Caco-2 (cell line): ENCODE data around the gene KRTAP5-6. TPM values are rescaled to one million over a fixed set of nuclear protein-coding genes. Genes with fewer than 3 reads are reported as not detected.

Source experiments
- BruUV-seq: library from RNA; stranded (reverse); fragments of 400-500 nt; replicated peaks from 2 replicates; lab custom pipeline; 2021; lab: Mats Ljungman, UMichigan
- CTCF ChIA-PET: fragments of 300-600 bp; sonication (Branson Sonifier 250); formaldehyde crosslinking; loops from one replicate; lab custom pipeline; 2022; ENCODE audit warnings: antibody characterized with exemption; lab: Charles Lee
- POLR2A ChIA-PET: fragments of 300-600 bp; sonication (Branson Sonifier 250); formaldehyde crosslinking; loops from one replicate; lab custom pipeline; 2022; ENCODE audit warnings: antibody characterized with exemption; lab: Charles Lee
- DNase-seq, 2 experiments: peaks; one replicate each; pipeline versions ENCODE4 v3.0.0 to v3.0.0-alpha.2; 2020 to 2022
- H3K27me3 ChIP-seq: replicated peaks from 2 replicates; pipeline ENCODE4 v1.6.0; 2011; ENCODE audit warnings: low read length; ENCODE audit not compliant: control insufficient read depth, insufficient read depth
- H3K36me3 ChIP-seq: 2 replicates; pipeline ENCODE4 v1.5.1; 2011; ENCODE audit warnings: low read length; ENCODE audit not compliant: control insufficient read depth, insufficient read depth
- H3K4me1 ChIP-seq: fragments of 250-450 bp; sonication (Bioruptor Pico); 2 replicates; pipeline ENCODE4 v1.5.1; 2020; ENCODE audit warnings: mild to moderate bottlenecking
- H3K4me3 ChIP-seq: 2 replicates; pipeline ENCODE4 v1.5.1; 2011; ENCODE audit warnings: low read depth, mild to moderate bottlenecking, control low read depth, low read length
- H3K9me3 ChIP-seq: fragments of 250-450 bp; sonication (Bioruptor Pico); 2 replicates; pipeline ENCODE4 v1.5.1; 2020; ENCODE audit warnings: mild to moderate bottlenecking, moderate library complexity
- H3K27ac Mint-ChIP-seq: one replicate; pipeline ENCODE4 v1.8.0; 2022; ENCODE audit warnings: mixed read lengths; ENCODE audit not compliant: unreplicated experiment
- H3K27me3 Mint-ChIP-seq: one replicate; pipeline ENCODE4 v1.8.0; 2022; ENCODE audit warnings: mixed read lengths; ENCODE audit not compliant: insufficient read depth, unreplicated experiment
- H3K36me3 Mint-ChIP-seq: one replicate; pipeline ENCODE4 v1.8.0; 2022; ENCODE audit warnings: mild to moderate bottlenecking, mixed read lengths; ENCODE audit not compliant: insufficient read depth, unreplicated experiment
- H3K4me1 Mint-ChIP-seq: one replicate; pipeline ENCODE4 v1.8.0; 2022; ENCODE audit warnings: low read depth, mixed read lengths; ENCODE audit not compliant: unreplicated experiment
- H3K4me3 Mint-ChIP-seq: one replicate; pipeline ENCODE4 v1.8.0; 2022; ENCODE audit warnings: mild to moderate bottlenecking, moderate library complexity, mixed read lengths; ENCODE audit not compliant: unreplicated experiment
- H3K9me3 Mint-ChIP-seq: one replicate; pipeline ENCODE4 v1.8.0; 2022; ENCODE audit warnings: mixed read lengths; ENCODE audit not compliant: unreplicated experiment
- intact Hi-C: fragments of 100-400 bp; cut with micrococcal nuclease; formaldehyde crosslinking; loops from one replicate; pipeline ENCODE4 v1.10.0; 2022; ENCODE audit not compliant: unreplicated experiment
- total RNA-seq: library from RNA; stranded (reverse); gene quantifications from 2 replicates; pipeline ENCODE4 v1.2.3, GENCODE V29; 2022
- TF ChIP-seq, protein P1 (sequence below), 2 experiments: fragments of 200-600 bp in 1 of 2; IDR thresholded peaks; 1 replicate in 1 of 2; 2 replicates in 1 of 2; pipeline versions ENCODE4 v1.5.1 to v1.8.0; 2011 to 2022; ENCODE audit warnings: antibody characterized with exemption in 1 of 2, control low read depth in 1 of 2, inconsistent platforms in 1 of 2, low read depth in 1 of 2, low read length in 1 of 2, mild to moderate bottlenecking in 1 of 2, moderate library complexity in 1 of 2; ENCODE audit not compliant: insufficient read depth in 1 of 2, severe bottlenecking in 1 of 2, unreplicated experiment in 1 of 2

Gene KRTAP5-6
- total RNA-seq, 1 experiment from 2014 or later, result not detected

DNA sequence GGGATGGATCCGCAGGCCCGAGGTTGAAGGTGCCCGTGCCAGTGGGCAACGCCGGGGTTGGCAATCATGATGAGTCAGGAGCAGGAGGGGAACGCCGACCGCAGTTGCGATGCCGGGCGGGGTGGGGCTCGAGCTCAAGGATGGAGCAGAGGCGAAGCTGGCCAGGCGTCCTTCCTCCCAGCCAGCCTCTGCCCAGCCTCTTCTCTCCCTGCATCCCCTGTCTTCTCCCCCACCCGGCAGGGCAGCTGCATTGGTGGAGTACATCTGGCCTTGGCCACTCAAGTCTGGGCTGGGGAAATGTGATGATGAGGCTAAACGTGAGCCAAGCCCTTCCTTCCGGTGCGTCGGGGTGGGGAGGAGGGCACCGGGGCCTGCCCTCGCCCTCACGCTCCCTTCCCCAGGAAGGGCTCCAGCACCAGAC, 49.5 kb downstream of the KRTAP5-6 start:
- Histone ChIP-seq H3K9me3 (no peaks in the 10 kb centered on the region), H3K4me1 (0 out of 2 replicates have a peak, but pooled peaks cover 6% of the 10 kb centered on the region), H3K27me3 (no peaks in the 10 kb centered on the region), H3K36me3 (no peaks in the 10 kb centered on the region), H3K4me3 (no peak overlapping the region)
- peaks cover 23% of the 10 kb centered on the region for H3K36me3 Mint-ChIP-seq
- H3K9me3 Mint-ChIP-seq, result peaks cover 8% of the 10 kb centered on the region
- no peak overlapping the region for H3K4me3 Mint-ChIP-seq
- no TSS peak for BruUV-seq
- intact Hi-C loops, result no loop called here
- ChIA-PET CTCF (no interaction called here), POLR2A (no interaction called here)
- peaks cover 11% of the 10 kb centered on the region for H3K27me3 Mint-ChIP-seq
- TF ChIP-seq, protein P1, sequence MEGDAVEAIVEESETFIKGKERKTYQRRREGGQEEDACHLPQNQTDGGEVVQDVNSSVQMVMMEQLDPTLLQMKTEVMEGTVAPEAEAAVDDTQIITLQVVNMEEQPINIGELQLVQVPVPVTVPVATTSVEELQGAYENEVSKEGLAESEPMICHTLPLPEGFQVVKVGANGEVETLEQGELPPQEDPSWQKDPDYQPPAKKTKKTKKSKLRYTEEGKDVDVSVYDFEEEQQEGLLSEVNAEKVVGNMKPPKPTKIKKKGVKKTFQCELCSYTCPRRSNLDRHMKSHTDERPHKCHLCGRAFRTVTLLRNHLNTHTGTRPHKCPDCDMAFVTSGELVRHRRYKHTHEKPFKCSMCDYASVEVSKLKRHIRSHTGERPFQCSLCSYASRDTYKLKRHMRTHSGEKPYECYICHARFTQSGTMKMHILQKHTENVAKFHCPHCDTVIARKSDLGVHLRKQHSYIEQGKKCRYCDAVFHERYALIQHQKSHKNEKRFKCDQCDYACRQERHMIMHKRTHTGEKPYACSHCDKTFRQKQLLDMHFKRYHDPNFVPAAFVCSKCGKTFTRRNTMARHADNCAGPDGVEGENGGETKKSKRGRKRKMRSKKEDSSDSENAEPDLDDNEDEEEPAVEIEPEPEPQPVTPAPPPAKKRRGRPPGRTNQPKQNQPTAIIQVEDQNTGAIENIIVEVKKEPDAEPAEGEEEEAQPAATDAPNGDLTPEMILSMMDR (IDR thresholded peaks at IDR 0.05; ENCODE audit: insufficient read depth in 1 of 2, low read depth in 1 of 2, low read length in 1 of 2, severe bottlenecking in 1 of 2, unreplicated experiment in 1 of 2), result no peak
- H3K27ac Mint-ChIP-seq, result no peak overlapping the region
- peak in 1 of 2 experiments; percentile 25 for DNase-seq
- H3K4me1 Mint-ChIP-seq, result no peaks in the 10 kb centered on the region

- H3K9me3 ChIP-seq, result no peaks in the 10 kb centered on the region
- H3K36me3 Mint-ChIP-seq, result peaks cover 23% of the 10 kb centered on the region
- H3K36me3 ChIP-seq, result no peaks in the 10 kb centered on the region
- H3K9me3 Mint-ChIP-seq, result peaks cover 8% of the 10 kb centered on the region
- H3K4me1 Mint-ChIP-seq, result no peaks in the 10 kb centered on the region
- H3K27me3 Mint-ChIP-seq, result peaks cover 11% of the 10 kb centered on the region
- 0 out of 2 replicates have a peak, but pooled peaks cover 6% of the 10 kb centered on the region for H3K4me1 ChIP-seq
- intact Hi-C loops, result no loop called here
- H3K4me3 ChIP-seq, result no peak overlapping the region
- TF ChIP-seq, protein P1 (IDR thresholded peaks at IDR 0.05; ENCODE audit: insufficient read depth in 1 of 2, low read depth in 1 of 2, low read length in 1 of 2, severe bottlenecking in 1 of 2, unreplicated experiment in 1 of 2), result no peak
- H3K27ac Mint-ChIP-seq, result no peak overlapping the region
- POLR2A ChIA-PET, result interaction anchor here (0.6 kb wide), 1 partner anchor 72 kb away, joined by 3 read pairs; no protein-coding TSS in a partner anchor
- DNase-seq, result peak in 1 of 2 experiments; percentile 27
- no peaks in the 10 kb centered on the region for H3K27me3 ChIP-seq
- H3K4me3 Mint-ChIP-seq, result no peak overlapping the region
- CTCF ChIA-PET, result interaction anchor here (0.8 kb wide), 1 partner anchor 120 kb away, joined by 5 read pairs; no protein-coding TSS in a partner anchor
- BruUV-seq, result no TSS peak
Observed at GRCh38 chr11:1746956-1747752, 50.2 kb downstream of the KRTAP5-6 start.

Other genes with a start within 250 kb of the KRTAP5-6 start
- gene MOB2, start 210.4 kb upstream of the KRTAP5-6 start, total RNA-seq, result 29.6 and 32.7 TPM in 2 replicates
- 7.7 and 12.1 TPM in 2 replicates for gene DUSP8, start 124.9 kb upstream of the KRTAP5-6 start, total RNA-seq
- not detected in 2 replicates for gene KRTAP5-1, start 111.9 kb upstream of the KRTAP5-6 start, total RNA-seq
- gene KRTAP5-2, start 98.9 kb upstream of the KRTAP5-6 start, total RNA-seq, result not detected in 2 replicates
- gene KRTAP5-3, start 88.7 kb upstream of the KRTAP5-6 start, total RNA-seq, result not detected in 2 replicates
- not detected in 2 replicates for gene KRTAP5-4, start 75.1 kb upstream of the KRTAP5-6 start, total RNA-seq
- not detected in 2 replicates for gene KRTAP5-5, start 67.4 kb upstream of the KRTAP5-6 start, total RNA-seq
- 1.3 and 2.7 TPM in 2 replicates for gene IFITM10, start 53.4 kb downstream of the KRTAP5-6 start, total RNA-seq
- 328 and 335 TPM in 2 replicates for gene CTSD, start 66.7 kb downstream of the KRTAP5-6 start, total RNA-seq
- 11.3 and 14.9 TPM in 2 replicates for gene SYT8, start 137.8 kb downstream of the KRTAP5-6 start, total RNA-seq
- 5.7 and 8.6 TPM in 2 replicates for gene TNNI2, start 141.8 kb downstream of the KRTAP5-6 start, total RNA-seq
- 1.5 TPM in 1 of 2 replicates, not detected in the other for gene LSP1, start 155.9 kb downstream of the KRTAP5-6 start, total RNA-seq
- not detected in 2 replicates for gene PRR33, start 194.7 kb downstream of the KRTAP5-6 start, total RNA-seq
- 0.88 and 2.8 TPM in 2 replicates for gene TNNT3, start 222.5 kb downstream of the KRTAP5-6 start, total RNA-seq